ENCODE data around the gene PCBP3.

GRCh38 chr21:45983981-45984551, 340.5 kb downstream of the PCBP3 start:
- no peak for TF ChIP-seq POLR2A (IDR thresholded peaks at IDR 0.05)
- TF ChIP-seq, protein P1, sequence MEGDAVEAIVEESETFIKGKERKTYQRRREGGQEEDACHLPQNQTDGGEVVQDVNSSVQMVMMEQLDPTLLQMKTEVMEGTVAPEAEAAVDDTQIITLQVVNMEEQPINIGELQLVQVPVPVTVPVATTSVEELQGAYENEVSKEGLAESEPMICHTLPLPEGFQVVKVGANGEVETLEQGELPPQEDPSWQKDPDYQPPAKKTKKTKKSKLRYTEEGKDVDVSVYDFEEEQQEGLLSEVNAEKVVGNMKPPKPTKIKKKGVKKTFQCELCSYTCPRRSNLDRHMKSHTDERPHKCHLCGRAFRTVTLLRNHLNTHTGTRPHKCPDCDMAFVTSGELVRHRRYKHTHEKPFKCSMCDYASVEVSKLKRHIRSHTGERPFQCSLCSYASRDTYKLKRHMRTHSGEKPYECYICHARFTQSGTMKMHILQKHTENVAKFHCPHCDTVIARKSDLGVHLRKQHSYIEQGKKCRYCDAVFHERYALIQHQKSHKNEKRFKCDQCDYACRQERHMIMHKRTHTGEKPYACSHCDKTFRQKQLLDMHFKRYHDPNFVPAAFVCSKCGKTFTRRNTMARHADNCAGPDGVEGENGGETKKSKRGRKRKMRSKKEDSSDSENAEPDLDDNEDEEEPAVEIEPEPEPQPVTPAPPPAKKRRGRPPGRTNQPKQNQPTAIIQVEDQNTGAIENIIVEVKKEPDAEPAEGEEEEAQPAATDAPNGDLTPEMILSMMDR (IDR thresholded peaks at IDR 0.05) = no peak

Measured in lower leg skin (tissue), 3 donors.